IMR-90 (cell line): ENCODE measurements around the gene LRP1B. TPM values are rescaled to one million over a fixed set of nuclear protein-coding genes. Genes with fewer than 3 reads are reported as not detected.

Experiments used
- ATAC-seq: fragments of 200-7000 bp; cut with Tn5 transposase; 2 replicates; pipeline ENCODE4 v1.9.1; 2020; ENCODE audit warnings: low read depth, mild to moderate bottlenecking, moderate library complexity
- BruUV-seq: library from RNA; stranded (reverse); fragments of 400-500 nt; replicated peaks from 2 replicates; lab custom pipeline; 2021; lab: Mats Ljungman, UMichigan
- CTCF ChIA-PET: fragments of 300-600 bp; formaldehyde crosslinking; extraction: SDS; loops from one replicate; lab custom pipeline; 2021; ENCODE audit warnings: antibody characterized with exemption; lab: Yijun Ruan, JAX
- POLR2A ChIA-PET: fragments of 300-600 bp; sonication (Branson Sonifier 250); formaldehyde crosslinking; loops from one replicate; lab custom pipeline; 2022; ENCODE audit warnings: antibody characterized with exemption; ENCODE audit not compliant: unreplicated experiment; lab: Charles Lee
- DNase-seq: peaks from one replicate; pipeline ENCODE4 v3.0.0; 2013
- H2AFZ ChIP-seq: replicated peaks from 2 replicates; pipeline ENCODE3; 2013; ENCODE audit warnings: low read length, mild to moderate bottlenecking; ENCODE audit not compliant: poor library complexity
- H2AK5ac ChIP-seq: 2 replicates; pipeline ENCODE4 v1.6.1; 2013; ENCODE audit warnings: low read depth, low read length, inconsistent platforms
- H2AK9ac ChIP-seq: replicated peaks from 2 replicates; pipeline ENCODE3; 2013; ENCODE audit warnings: mild to moderate bottlenecking, low read depth, low read length, moderate library complexity; ENCODE audit not compliant: poor library complexity
- H2BK120ac ChIP-seq: 2 replicates; pipeline ENCODE4 v1.6.1; 2013; ENCODE audit warnings: low read depth, low read length, inconsistent platforms
- H2BK15ac ChIP-seq: 3 replicates; pipeline ENCODE4 v1.6.1; 2013; ENCODE audit warnings: low read depth, low read length, inconsistent platforms
- H2BK20ac ChIP-seq: 2 replicates; pipeline ENCODE4 v1.6.1; 2013; ENCODE audit warnings: low read depth, mild to moderate bottlenecking, inconsistent platforms, low read length, moderate library complexity
- H2BK5ac ChIP-seq: 2 replicates; pipeline ENCODE4 v1.6.1; 2013; ENCODE audit warnings: mild to moderate bottlenecking, low read depth, low read length, inconsistent platforms; ENCODE audit not compliant: poor library complexity, severe bottlenecking
- H3K14ac ChIP-seq: replicated peaks from 2 replicates; pipeline ENCODE4 v1.6.1; 2013; ENCODE audit warnings: low read depth, low read length, inconsistent platforms
- H3K18ac ChIP-seq: 2 replicates; pipeline ENCODE4 v1.6.1; 2013; ENCODE audit warnings: low read depth, low read length, control low read depth
- H3K23ac ChIP-seq: 2 replicates; pipeline ENCODE4 v1.6.1; 2013; ENCODE audit warnings: low read depth, low read length, inconsistent platforms
- H3K27ac ChIP-seq: 2 replicates; pipeline ENCODE4 v1.5.1; 2013; ENCODE audit warnings: mild to moderate bottlenecking, control low read depth, low read length; ENCODE audit not compliant: insufficient read depth
- H3K27me3 ChIP-seq: 2 replicates; pipeline ENCODE4 v1.6.1; 2013; ENCODE audit warnings: low read length; ENCODE audit not compliant: control insufficient read depth, insufficient read depth
- H3K36me3 ChIP-seq: 2 replicates; pipeline ENCODE4 v1.6.1; 2013; ENCODE audit warnings: low read length, mixed read lengths; ENCODE audit not compliant: control insufficient read depth, insufficient read depth
- H3K4ac ChIP-seq: 2 replicates; pipeline ENCODE4 v1.6.1; 2013; ENCODE audit warnings: low read depth, low read length, inconsistent platforms
- H3K4me1 ChIP-seq: 2 replicates; pipeline ENCODE4 v1.6.1; 2013; ENCODE audit warnings: low read length, mixed read lengths; ENCODE audit not compliant: control insufficient read depth, insufficient read depth
- H3K4me2 ChIP-seq: 2 replicates; pipeline ENCODE4 v1.6.1; 2013; ENCODE audit warnings: low read depth, mild to moderate bottlenecking, control low read depth, low read length, moderate library complexity
- H3K4me3 ChIP-seq: 2 replicates; pipeline ENCODE4 v1.5.1; 2013; ENCODE audit warnings: low read depth, mild to moderate bottlenecking, control low read depth, low read length, moderate library complexity; ENCODE audit not compliant: insufficient read depth
- H3K56ac ChIP-seq: 2 replicates; pipeline ENCODE4 v1.6.1; 2013; ENCODE audit warnings: low read length, inconsistent platforms; ENCODE audit not compliant: insufficient read depth; ENCODE audit errors: extremely low read depth
- H3K79me1 ChIP-seq, 2 experiments: 2 replicates each; pipeline ENCODE4 v1.6.1; 2013; ENCODE audit warnings: low read length in 2 of 2, inconsistent platforms in 1 of 2, low read depth in 1 of 2
- H3K9ac ChIP-seq: 2 replicates; pipeline ENCODE4 v1.6.1; 2013; ENCODE audit warnings: low read depth, low read length, control low read depth
- H3K9me1 ChIP-seq: 2 replicates; pipeline ENCODE4 v1.6.1; 2013; ENCODE audit warnings: low read length, inconsistent platforms; ENCODE audit not compliant: insufficient read depth
- H3K9me3 ChIP-seq: 2 replicates; pipeline ENCODE4 v1.6.1; 2013; ENCODE audit warnings: low read length; ENCODE audit not compliant: control insufficient read depth, insufficient read depth
- H4K20me1 ChIP-seq: 2 replicates; pipeline ENCODE4 v1.6.1; 2013; ENCODE audit warnings: low read length, inconsistent platforms; ENCODE audit not compliant: insufficient read depth
- H4K5ac ChIP-seq: 2 replicates; pipeline ENCODE4 v1.6.1; 2013; ENCODE audit warnings: mild to moderate bottlenecking, low read depth, low read length, control low read depth
- H4K8ac ChIP-seq, 2 experiments: 2 replicates each; pipeline ENCODE4 v1.6.1; 2013; ENCODE audit warnings: low read depth in 2 of 2, low read length in 2 of 2, control low read depth in 1 of 2, inconsistent platforms in 1 of 2
- H4K91ac ChIP-seq: 2 replicates; pipeline ENCODE4 v1.6.1; 2013; ENCODE audit warnings: low read depth, low read length, inconsistent platforms; ENCODE audit not compliant: insufficient read depth
- CTCF ChIP-seq: conservative IDR thresholded peaks from 2 replicates; pipeline ENCODE4 v1.5.1; 2012; ENCODE audit warnings: mild to moderate bottlenecking, low read depth, low read length, improper control_type of control experiment
- FOS ChIP-seq: fragments of 150-350 bp; IDR thresholded peaks from 2 replicates; pipeline ENCODE4 v1.6.1; 2016; ENCODE audit warnings: low read depth, low read length
- RAD21 ChIP-seq: IDR thresholded peaks from 2 replicates; pipeline ENCODE4 v1.6.1; 2012; ENCODE audit warnings: low read length, improper control_type of control experiment
- WGBS, 2 experiments: methylation state at CpG; one replicate each; pipeline versions ENCODE4 v1.1.5 to v1.1.7; 2013; ENCODE audit warnings: missing lambda C conversion rate in 2 of 2; ENCODE audit not compliant: insufficient read length in 1 of 2; ENCODE audit errors: extremely low coverage in 2 of 2; 5-methylcytosine and 5-hydroxymethylcytosine counted together
- dilution Hi-C: fragments of 300-500 bp; cut with HindIII; formaldehyde crosslinking; loops from one replicate; pipeline ENCODE4 v1.14.3; 2018; ENCODE audit warnings: low sequenced_read_pairs; ENCODE audit not compliant: unreplicated experiment
- in situ Hi-C: fragments of 300-500 bp; cut with MboI; formaldehyde crosslinking; loops from 3 replicates; pipeline ENCODE4 v1.14.3; 2019; ENCODE audit warnings: low sequenced_read_pairs, inconsistent platforms, mixed read lengths
- intact Hi-C: fragments of 100-400 bp; cut with micrococcal nuclease; formaldehyde crosslinking; loops from 2 replicates; pipeline ENCODE4 v1.10.0; 2022
- polyA plus RNA-seq, 3 experiments: library from polyadenylated mRNA; depleted of rRNA; stranded (reverse); fragments of >200 nt; gene quantifications; 2 replicates each; pipeline ENCODE4 v1.2.3, GENCODE V29; 2012; ENCODE audit warnings: low replicate concordance in 1 of 3
- total RNA-seq: library from RNA; depleted of rRNA; stranded (reverse); fragments of >200 nt; gene quantifications from 2 replicates; pipeline ENCODE4 v1.2.3, GENCODE V29; 2012
- TF ChIP-seq, protein P1 (sequence below): fragments of 150-350 bp; IDR thresholded peaks from 2 replicates; pipeline ENCODE4 v1.6.1; 2017; ENCODE audit warnings: mild to moderate bottlenecking, antibody characterized with exemption, low read length, low read depth

The LRP1B gene
- total and polyA plus RNA-seq, 2 of the 4 experiments (the other 2 are of a cell fraction), result under 0.01 to 0.02 TPM

- no CpG with 5 or more reads among the region's 2 CpGs for WGBS, 2 experiments
- ATAC-seq, result no peak
- BruUV-seq, result no TSS peak
These were observed 1720.1 kb downstream of the LRP1B start for GRCh38 chr2:140410695-140411094.

More at GRCh38 chr2:140410695-140411094, 1720.1 kb downstream of the LRP1B start:
- no peak overlapping the region for H3K18ac ChIP-seq
- H2AFZ ChIP-seq, result no peak overlapping the region
- no peak overlapping the region for H2AK5ac ChIP-seq
- no peak overlapping the region for H3K23ac ChIP-seq
- TF ChIP-seq RAD21, result no peak
- TF ChIP-seq CTCF, result no peak
- no peak for TF ChIP-seq FOS
- TF ChIP-seq, protein P1, sequence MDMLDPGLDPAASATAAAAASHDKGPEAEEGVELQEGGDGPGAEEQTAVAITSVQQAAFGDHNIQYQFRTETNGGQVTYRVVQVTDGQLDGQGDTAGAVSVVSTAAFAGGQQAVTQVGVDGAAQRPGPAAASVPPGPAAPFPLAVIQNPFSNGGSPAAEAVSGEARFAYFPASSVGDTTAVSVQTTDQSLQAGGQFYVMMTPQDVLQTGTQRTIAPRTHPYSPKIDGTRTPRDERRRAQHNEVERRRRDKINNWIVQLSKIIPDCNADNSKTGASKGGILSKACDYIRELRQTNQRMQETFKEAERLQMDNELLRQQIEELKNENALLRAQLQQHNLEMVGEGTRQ, result no peak
- H2BK15ac ChIP-seq, result no peak overlapping the region
- no peak overlapping the region for H3K4ac ChIP-seq
- intact Hi-C loops (no loop called here), dilution Hi-C loops (no loop called here), in situ Hi-C loops (no loop called here)
- no peaks in the 10 kb centered on the region for H3K36me3 ChIP-seq
- H3K56ac ChIP-seq, result no peak overlapping the region
- no peak overlapping the region for H3K9ac ChIP-seq
- H2BK120ac ChIP-seq, result no peak overlapping the region
- no peak overlapping the region for H2BK5ac ChIP-seq
- no peak overlapping the region for H3K4me2 ChIP-seq
- ChIA-PET CTCF (no interaction called here), POLR2A (no interaction called here)
- H3K4me1 ChIP-seq, result no peaks in the 10 kb centered on the region
- DNase-seq, result no peak
- no peaks in the 10 kb centered on the region for H3K9me1 ChIP-seq
- H3K14ac ChIP-seq, result no peak overlapping the region
- H4K91ac ChIP-seq, result no peak overlapping the region
- H3K27ac ChIP-seq, result no peak overlapping the region
- H3K79me1 ChIP-seq, result no peaks in the 10 kb centered on the region
- no peak overlapping the region for H3K4me3 ChIP-seq
- H4K5ac ChIP-seq, result no peak overlapping the region
- H3K27me3 ChIP-seq, result no peaks in the 10 kb centered on the region
- H2AK9ac ChIP-seq, result no peak overlapping the region
- no peaks in the 10 kb centered on the region for H4K20me1 ChIP-seq
- no peaks in the 10 kb centered on the region for H3K9me3 ChIP-seq
- no peak overlapping the region for H2BK20ac ChIP-seq
- no peak overlapping the region for H4K8ac ChIP-seq
